Measurements from ENCODE around the gene WDR59.

- no peak for TF ChIP-seq EZH2 (IDR thresholded peaks at IDR 0.05)
- TF ChIP-seq POLR2AphosphoS5 (IDR thresholded peaks at IDR 0.05; ENCODE audit: borderline replicate concordance, low read depth, low read length) = no peak
- no peak for TF ChIP-seq FOXP2 (optimal IDR thresholded peaks at IDR 0.05; ENCODE audit: control extremely low read depth, extremely low read length, insufficient read depth)
These were observed 42.8 kb upstream of the WDR59 start for GRCh38 chr16:75027520-75028300.

Measured in SK-N-MC (cell line).